Uterus (tissue), 4 donors: Measurements from ENCODE around the gene WDR88. TPM values are rescaled to one million over a fixed set of nuclear protein-coding genes. Genes with fewer than 3 reads are reported as not detected.

Experiments used
- DNase-seq, 2 donors: peaks; one replicate each; pipeline ENCODE4 v3.0.0-alpha.2; 2019 to 2020
- H3K27ac ChIP-seq, 2 donors: fragments of 200-600 bp; sonication (generic); 1 replicate in 1 of 2; 2 replicates in 1 of 2; pipeline ENCODE4 v1.5.1; 2016 to 2018
- H3K27me3 ChIP-seq, 2 donors: fragments of 200-600 bp; sonication (generic); one replicate each; pipeline ENCODE4 v1.5.1; 2018 to 2019; ENCODE audit warnings: control low read depth in 1 of 2
- H3K36me3 ChIP-seq, 2 donors: fragments of 200-600 bp; sonication (generic); one replicate each; pipeline ENCODE4 v1.5.1; 2019; ENCODE audit warnings: control low read depth in 1 of 2
- H3K4me1 ChIP-seq, 2 donors: fragments of 200-600 bp; sonication (generic); one replicate each; pipeline ENCODE4 v1.5.1; 2018 to 2019; ENCODE audit warnings: control low read depth in 1 of 2
- H3K4me3 ChIP-seq, 2 donors: fragments of 200-600 bp; sonication (generic); 1 replicate in 1 of 2; 2 replicates in 1 of 2; pipeline ENCODE4 v1.5.1; 2018 to 2019; ENCODE audit warnings: mild to moderate bottlenecking in 1 of 2
- H3K9me3 ChIP-seq, 2 donors: fragments of 200-600 bp; sonication (generic); one replicate each; pipeline ENCODE4 v1.5.1; 2019; ENCODE audit warnings: control low read depth in 1 of 2
- POLR2A ChIP-seq, 2 donors: fragments of 450-650 bp; IDR thresholded peaks; one replicate each; pipeline ENCODE4 v1.6.1; 2016; ENCODE audit warnings: antibody characterized with exemption in 2 of 2, mild to moderate bottlenecking in 1 of 2, moderate library complexity in 1 of 2
- intact Hi-C: fragments of 100-400 bp; cut with DNase I; formaldehyde crosslinking; loops from one replicate; pipeline ENCODE4 v1.15.1; 2023; ENCODE audit warnings: low total_unique reads
- total RNA-seq, 4 donors: library from RNA; depleted of rRNA in 3 of 4; stranded (reverse); fragments of >200 nt in 3 of 4; gene quantifications; one replicate each; pipeline versions ENCODE4 v1.1.0 to v1.2.4, GENCODE V29; 2014 to 2023
- TF ChIP-seq, protein P1 (sequence below), 4 experiments: fragments of 200-600 bp in 2 of 4; fragments of 450-650 bp in 2 of 4; sonication (generic) in 2 of 4; IDR thresholded peaks; one replicate each; pipeline ENCODE4 v1.5.1; 2016 to 2019; ENCODE audit warnings: antibody characterized with exemption in 4 of 4, mild to moderate bottlenecking in 2 of 4, moderate library complexity in 1 of 4
- donor health status: DM: yes; HTN: yes; CAD: no.

Gene WDR88
- total RNA-seq, 4 donors from 2014 or later, result not detected

DNA sequence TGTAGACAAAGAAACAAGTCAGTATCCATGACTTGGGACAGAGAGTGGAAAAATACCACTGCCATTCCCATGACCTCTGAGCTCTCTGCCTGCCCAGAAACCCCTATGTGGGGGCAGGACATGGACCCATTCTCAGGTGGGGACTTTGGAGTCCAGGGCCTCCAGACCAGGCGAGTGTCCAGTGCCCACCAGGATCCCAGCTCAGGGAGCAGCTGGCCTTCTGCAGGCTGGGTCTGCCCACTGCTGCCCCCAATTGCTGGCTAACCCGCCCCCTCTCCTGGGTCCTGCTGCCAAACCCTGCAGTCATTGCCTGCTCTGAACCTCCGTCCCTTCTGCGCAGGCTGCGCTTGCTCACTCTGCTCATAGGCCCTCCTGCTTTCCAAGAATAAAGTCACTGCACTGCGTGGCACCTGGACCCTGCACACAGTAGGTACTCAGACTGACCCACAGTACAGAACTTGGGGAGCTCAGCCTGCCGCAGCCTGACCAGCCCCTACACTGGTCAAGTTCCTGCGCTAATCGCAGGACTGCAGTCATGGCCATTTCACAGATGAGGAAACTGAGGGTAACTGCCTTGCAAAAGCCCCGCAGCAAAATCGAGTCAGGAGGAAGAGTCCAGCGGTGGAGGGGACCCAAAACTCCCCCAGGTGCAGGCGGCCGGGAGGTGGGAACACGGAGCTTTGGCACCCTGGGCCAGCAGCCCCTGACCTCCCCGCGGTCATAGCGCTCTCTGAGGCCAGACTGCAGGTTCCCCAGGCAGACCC lies 93.0 kb downstream of the WDR88 start:
- Histone ChIP-seq H3K27me3 (peaks cover 22 to 43% of the 10 kb centered on the region in 2 donors), H3K4me3 (no peak overlapping the region), H3K36me3 (no peaks in the 10 kb centered on the region), H3K9me3 (peaks cover 0 to 23% of the 10 kb centered on the region in 2 donors), H3K27ac (no peak overlapping the region), H3K4me1 (peaks cover 0 to 4% of the 10 kb centered on the region in 2 donors)
- TF ChIP-seq POLR2A (IDR thresholded peaks at IDR 0.05), result no peak
- TF ChIP-seq, protein P1, sequence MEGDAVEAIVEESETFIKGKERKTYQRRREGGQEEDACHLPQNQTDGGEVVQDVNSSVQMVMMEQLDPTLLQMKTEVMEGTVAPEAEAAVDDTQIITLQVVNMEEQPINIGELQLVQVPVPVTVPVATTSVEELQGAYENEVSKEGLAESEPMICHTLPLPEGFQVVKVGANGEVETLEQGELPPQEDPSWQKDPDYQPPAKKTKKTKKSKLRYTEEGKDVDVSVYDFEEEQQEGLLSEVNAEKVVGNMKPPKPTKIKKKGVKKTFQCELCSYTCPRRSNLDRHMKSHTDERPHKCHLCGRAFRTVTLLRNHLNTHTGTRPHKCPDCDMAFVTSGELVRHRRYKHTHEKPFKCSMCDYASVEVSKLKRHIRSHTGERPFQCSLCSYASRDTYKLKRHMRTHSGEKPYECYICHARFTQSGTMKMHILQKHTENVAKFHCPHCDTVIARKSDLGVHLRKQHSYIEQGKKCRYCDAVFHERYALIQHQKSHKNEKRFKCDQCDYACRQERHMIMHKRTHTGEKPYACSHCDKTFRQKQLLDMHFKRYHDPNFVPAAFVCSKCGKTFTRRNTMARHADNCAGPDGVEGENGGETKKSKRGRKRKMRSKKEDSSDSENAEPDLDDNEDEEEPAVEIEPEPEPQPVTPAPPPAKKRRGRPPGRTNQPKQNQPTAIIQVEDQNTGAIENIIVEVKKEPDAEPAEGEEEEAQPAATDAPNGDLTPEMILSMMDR (IDR thresholded peaks at IDR 0.05), result no peak
- intact Hi-C loops, result no loop called here
- no peak for DNase-seq

Other genes with a start within 250 kb of the WDR88 start
- 10 to 100 TPM in 2 of 4 donors, 1 to 10 TPM in 2; 5.1 to 29.2 (median 10.6) TPM for gene CEP89, start 160.2 kb upstream of the WDR88 start, total RNA-seq
- 1 to 10 TPM in 2 of 4 donors, not detected in 2; 2.0 to 3.8 TPM for gene FAAP24, start 159.9 kb upstream of the WDR88 start, total RNA-seq
- 10 to 100 TPM in 1 of 4 donors, 1 to 10 TPM in 2, under 1 TPM in 1; under 0.01 to 10.6 (median 5.1) TPM for gene RHPN2, start 67.2 kb upstream of the WDR88 start, total RNA-seq
- gene GPATCH1, start 50.9 kb upstream of the WDR88 start, total RNA-seq, result 10 to 100 TPM in 2 of 4 donors, 1 to 10 TPM in 1, under 1 TPM in 1; under 0.01 to 13.1 (median 7.4) TPM
- 10 to 100 TPM in 3 of 4 donors, 1 to 10 TPM in 1; 5.9 to 26.9 (median 23.3) TPM for gene LRP3, start 62.2 kb downstream of the WDR88 start, total RNA-seq
- gene SLC7A10, start 93.7 kb downstream of the WDR88 start, total RNA-seq, result not detected
- gene CEBPA, start 170.4 kb downstream of the WDR88 start, total RNA-seq, result 1 to 10 TPM; 1.3 to 9.1 (median 5.0) TPM
- 10 to 100 TPM; 10.3 to 33.3 (median 25.5) TPM for gene CEBPG, start 241.6 kb downstream of the WDR88 start, total RNA-seq